ENCODE measurements around the gene ABLIM2. TPM values are rescaled to one million over a fixed set of nuclear protein-coding genes. Genes with fewer than 3 reads are reported as not detected.

ABLIM2 gene
- total RNA-seq, 3 donors from 2014 or later (not counting 1 experiment from before 2014, with no cell fraction given): 0.71 to 2.8 (median 1.3) TPM

DNA sequence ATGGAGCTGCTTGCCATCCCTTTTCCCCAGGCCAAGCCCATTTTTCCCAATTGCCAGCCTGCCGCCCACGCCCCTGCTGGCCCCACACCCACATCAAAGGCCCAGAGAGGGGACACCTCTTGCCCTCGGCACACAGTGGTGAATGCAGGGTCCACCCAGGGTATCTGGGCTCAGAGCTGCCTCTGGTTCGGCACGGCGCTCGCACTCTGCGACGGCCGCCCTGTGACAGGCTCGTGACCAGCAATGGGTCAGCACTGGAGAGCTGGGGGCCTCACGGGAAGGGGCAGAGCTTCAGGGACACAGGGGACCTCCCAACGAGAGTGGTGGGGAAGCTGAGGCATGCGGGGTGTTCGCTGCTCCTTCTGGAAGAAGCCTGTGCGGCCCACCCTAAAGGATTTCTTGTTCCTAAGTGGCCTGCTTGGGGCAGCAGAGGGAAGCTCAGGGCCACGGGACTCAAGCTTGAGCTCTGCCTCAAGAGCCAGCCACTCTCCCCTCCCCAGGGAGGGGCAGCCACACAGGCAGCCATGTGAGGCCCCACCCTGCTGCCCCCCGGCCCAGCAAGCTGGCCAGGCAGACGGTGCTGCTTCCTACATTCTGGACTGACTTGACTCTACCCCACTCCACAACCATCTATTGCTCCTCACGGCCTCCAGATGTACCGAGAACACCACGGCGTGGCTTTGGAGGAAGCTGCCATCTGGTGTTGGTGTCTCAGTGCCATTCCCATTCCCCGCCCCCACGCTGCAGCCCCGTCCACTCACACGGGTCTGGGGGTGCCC lies 73.7 kb downstream of the ABLIM2 start:
- Histone ChIP-seq H3K4me3 (ENCODE audit: low read length) (no peak overlapping the region), H3K27ac (ENCODE audit: low read length) (no peak overlapping the region), H3K27me3 (ENCODE audit: control insufficient read depth, insufficient read depth, low read length) (no peaks in the 10 kb centered on the region), H3K4me1 (ENCODE audit: control insufficient read depth, insufficient read depth, low read length) (no peaks in the 10 kb centered on the region), H3K9me3 (ENCODE audit: control insufficient read depth, insufficient read depth, low read length) (no peaks in the 10 kb centered on the region), H3K36me3 (ENCODE audit: control insufficient read depth, insufficient read depth, low read length) (no peaks in the 10 kb centered on the region)
- DNase-seq: no peak
- TF ChIP-seq, protein P1, sequence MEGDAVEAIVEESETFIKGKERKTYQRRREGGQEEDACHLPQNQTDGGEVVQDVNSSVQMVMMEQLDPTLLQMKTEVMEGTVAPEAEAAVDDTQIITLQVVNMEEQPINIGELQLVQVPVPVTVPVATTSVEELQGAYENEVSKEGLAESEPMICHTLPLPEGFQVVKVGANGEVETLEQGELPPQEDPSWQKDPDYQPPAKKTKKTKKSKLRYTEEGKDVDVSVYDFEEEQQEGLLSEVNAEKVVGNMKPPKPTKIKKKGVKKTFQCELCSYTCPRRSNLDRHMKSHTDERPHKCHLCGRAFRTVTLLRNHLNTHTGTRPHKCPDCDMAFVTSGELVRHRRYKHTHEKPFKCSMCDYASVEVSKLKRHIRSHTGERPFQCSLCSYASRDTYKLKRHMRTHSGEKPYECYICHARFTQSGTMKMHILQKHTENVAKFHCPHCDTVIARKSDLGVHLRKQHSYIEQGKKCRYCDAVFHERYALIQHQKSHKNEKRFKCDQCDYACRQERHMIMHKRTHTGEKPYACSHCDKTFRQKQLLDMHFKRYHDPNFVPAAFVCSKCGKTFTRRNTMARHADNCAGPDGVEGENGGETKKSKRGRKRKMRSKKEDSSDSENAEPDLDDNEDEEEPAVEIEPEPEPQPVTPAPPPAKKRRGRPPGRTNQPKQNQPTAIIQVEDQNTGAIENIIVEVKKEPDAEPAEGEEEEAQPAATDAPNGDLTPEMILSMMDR (IDR thresholded peaks at IDR 0.05): no peak
- H3K36me3 Mint-ChIP-seq: no peaks in the 10 kb centered on the region
- WGBS (ENCODE audit: insufficient coverage): 84% methylated on average over 27 of the region's 27 CpGs
- no peaks in the 10 kb centered on the region for H3K9me3 Mint-ChIP-seq
- no peak for ATAC-seq
- no peak overlapping the region for H3K27ac Mint-ChIP-seq
- intact Hi-C loops (cut with micrococcal nuclease): no loop called here
- H3K4me3 Mint-ChIP-seq: no peak overlapping the region
- peaks cover 0 to 10% of the 10 kb centered on the region in 2 donors for H3K27me3 Mint-ChIP-seq (ENCODE audit: low read depth in 2 of 2)
- no peaks in the 10 kb centered on the region for H3K4me1 Mint-ChIP-seq

DNA sequence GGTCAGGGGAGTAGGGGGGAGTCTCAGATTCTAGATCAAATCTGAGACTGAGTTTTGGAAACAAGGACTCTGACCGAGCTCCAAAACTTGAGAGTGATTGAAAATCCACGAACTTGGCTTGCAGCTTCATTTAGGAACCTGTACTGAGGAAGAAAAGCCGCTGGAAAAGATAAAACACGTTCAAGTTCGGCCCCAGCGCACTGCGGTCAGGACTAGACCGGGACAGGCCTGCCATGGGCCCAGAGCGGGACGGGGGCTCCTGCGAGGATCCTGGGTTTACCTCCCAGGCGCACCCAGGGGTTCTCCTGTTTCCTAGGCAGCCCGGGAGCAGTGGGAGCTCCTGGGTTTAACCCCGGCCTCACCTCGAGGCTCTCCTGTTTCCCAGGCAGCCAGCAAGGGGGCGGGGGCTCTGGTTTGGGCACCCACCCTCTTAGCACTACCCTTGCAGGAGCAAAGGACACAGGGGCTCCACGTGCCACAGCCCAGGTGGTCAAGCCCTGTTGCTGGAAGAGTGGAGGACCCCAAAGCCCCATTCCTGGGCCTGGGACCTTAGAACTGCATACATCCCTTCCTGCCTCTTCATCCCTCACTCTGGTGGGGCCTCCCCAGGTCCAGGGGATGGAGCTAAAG lies 74.5 kb downstream of the ABLIM2 start:
- H3K4me3 Mint-ChIP-seq: no peak overlapping the region
- WGBS (ENCODE audit: insufficient coverage): 84% methylated on average over 17 of the region's 17 CpGs

DNA sequence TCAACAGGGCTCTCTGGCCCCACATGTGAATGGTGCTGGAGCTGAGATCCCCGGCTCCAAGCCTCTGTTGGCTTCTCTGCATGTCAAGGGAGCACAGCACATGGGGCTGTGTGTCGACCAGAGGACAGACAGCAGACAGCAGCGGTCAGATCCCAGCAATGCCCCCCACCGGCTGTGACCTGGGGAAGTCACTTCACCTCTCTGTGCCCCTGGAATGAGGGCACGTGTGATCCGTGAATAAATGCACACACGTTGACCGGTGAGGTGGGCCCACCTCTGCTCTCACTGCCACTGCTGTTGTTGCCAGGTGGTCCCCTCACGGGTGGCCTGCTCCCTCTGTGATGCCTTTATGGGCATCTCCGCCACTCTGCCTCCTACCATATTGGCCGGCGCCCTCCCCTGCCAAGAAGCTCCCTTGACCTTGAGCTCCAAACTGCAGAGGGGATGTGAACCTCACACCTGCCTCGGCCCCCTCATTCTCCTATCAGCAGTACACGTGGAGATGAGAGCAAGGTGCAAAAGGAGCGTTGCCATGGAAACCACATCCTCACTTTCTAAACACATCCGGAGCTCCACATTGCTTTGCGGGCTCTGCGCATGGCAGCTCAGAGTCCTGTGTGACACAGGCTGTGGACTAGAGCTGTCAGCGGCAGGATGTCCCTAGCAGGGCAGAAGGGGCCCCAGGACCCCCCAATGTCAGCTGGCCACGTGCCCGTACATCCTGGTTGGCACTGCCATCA lies 75.4 kb downstream of the ABLIM2 start:
- no peak for DNase-seq

More for the DNA sequence above, 74.5 kb downstream of the ABLIM2 start:
- Histone ChIP-seq H3K4me1 (ENCODE audit: control insufficient read depth, insufficient read depth, low read length) (no peaks in the 10 kb centered on the region), H3K27ac (ENCODE audit: low read length) (no peak overlapping the region), H3K36me3 (ENCODE audit: control insufficient read depth, insufficient read depth, low read length) (no peaks in the 10 kb centered on the region), H3K27me3 (ENCODE audit: control insufficient read depth, insufficient read depth, low read length) (no peaks in the 10 kb centered on the region), H3K4me3 (ENCODE audit: low read length) (no peak overlapping the region), H3K9me3 (ENCODE audit: control insufficient read depth, insufficient read depth, low read length) (no peaks in the 10 kb centered on the region)
- TF ChIP-seq, protein P1 (IDR thresholded peaks at IDR 0.05): no peak
- Mint-ChIP-seq H3K27me3 (ENCODE audit: low read depth in 2 of 2) (peaks cover 0 to 10% of the 10 kb centered on the region in 2 donors), H3K4me1 (no peaks in the 10 kb centered on the region), H3K36me3 (no peaks in the 10 kb centered on the region), H3K27ac (no peak overlapping the region), H3K9me3 (no peaks in the 10 kb centered on the region)
- no peak for DNase-seq
- intact Hi-C loops (cut with micrococcal nuclease): no loop called here
- ATAC-seq: no peak

More for the DNA sequence above, 75.4 kb downstream of the ABLIM2 start:
- TF ChIP-seq, protein P1 (IDR thresholded peaks at IDR 0.05): no peak
- no peaks in the 10 kb centered on the region for H3K27me3 ChIP-seq (ENCODE audit: control insufficient read depth, insufficient read depth, low read length)
- no peaks in the 10 kb centered on the region for H3K9me3 ChIP-seq (ENCODE audit: control insufficient read depth, insufficient read depth, low read length)
- no peaks in the 10 kb centered on the region for H3K36me3 ChIP-seq (ENCODE audit: control insufficient read depth, insufficient read depth, low read length)
- H3K4me3 ChIP-seq (ENCODE audit: low read length): no peak overlapping the region
- Mint-ChIP-seq H3K4me1 (no peaks in the 10 kb centered on the region), H3K27me3 (ENCODE audit: low read depth in 2 of 2) (peaks cover 0 to 10% of the 10 kb centered on the region in 2 donors), H3K4me3 (no peak overlapping the region), H3K27ac (no peak overlapping the region), H3K9me3 (no peaks in the 10 kb centered on the region), H3K36me3 (no peaks in the 10 kb centered on the region)
- no peak overlapping the region for H3K27ac ChIP-seq (ENCODE audit: low read length)
- H3K4me1 ChIP-seq (ENCODE audit: control insufficient read depth, insufficient read depth, low read length): no peaks in the 10 kb centered on the region
- ATAC-seq: no peak
- 81% methylated on average over 21 of the region's 21 CpGs for WGBS (ENCODE audit: insufficient coverage)
- intact Hi-C loops (cut with micrococcal nuclease): no loop called here
